Activated T-helper 2 cell treated with anti-CD3 and anti-CD28 coated beads, Interferon-gamma antibody, Interleukin-2, Interleukin-4, amounts not matched to agents 10 μg/mL and 5 μg/mL and 100 μg/mL, durations not matched to agents 14 hours and 24 hours and 36 hours (primary cell): Measurements from ENCODE around the gene MRPS31. TPM values are rescaled to one million over a fixed set of nuclear protein-coding genes. Genes with fewer than 3 reads are reported as not detected.

ENCODE experiments used
- total RNA-seq: library from RNA; stranded (reverse); gene quantifications from 2 replicates; pipeline ENCODE4 v1.2.3, GENCODE V29; 2022

The MRPS31 gene
- total RNA-seq, 1 donor from 2014 or later, result 43.1 TPM

Other genes starting within 250 kb of the MRPS31 start
- gene FOXO1, start 104.5 kb downstream of the MRPS31 start, total RNA-seq, result 38.2 and 38.3 TPM in 2 replicates
- gene SLC25A15, start 18.4 kb upstream of the MRPS31 start, total RNA-seq, result 21.8 and 24.1 TPM in 2 replicates
- gene ELF1, start 248.1 kb upstream of the MRPS31 start, total RNA-seq, result 65.3 and 68.1 TPM in 2 replicates